RPMI8226 (cell line): ENCODE results near the gene RIMBP3C.
"Not testable (repeated sequence)": the region's sequence is repeated elsewhere in the genome, so short reads cannot be mapped to it uniquely, and the experiment has no call there.

Source experiments
- DNase-seq: peaks from one replicate; pipeline ENCODE4 v3.0.0-alpha.2; 2015

Gene RIMBP3C

GRCh38 chr22:21571679-21572078 is 20.4 kb upstream of the RIMBP3C start:
- no peak for DNase-seq

DNA sequence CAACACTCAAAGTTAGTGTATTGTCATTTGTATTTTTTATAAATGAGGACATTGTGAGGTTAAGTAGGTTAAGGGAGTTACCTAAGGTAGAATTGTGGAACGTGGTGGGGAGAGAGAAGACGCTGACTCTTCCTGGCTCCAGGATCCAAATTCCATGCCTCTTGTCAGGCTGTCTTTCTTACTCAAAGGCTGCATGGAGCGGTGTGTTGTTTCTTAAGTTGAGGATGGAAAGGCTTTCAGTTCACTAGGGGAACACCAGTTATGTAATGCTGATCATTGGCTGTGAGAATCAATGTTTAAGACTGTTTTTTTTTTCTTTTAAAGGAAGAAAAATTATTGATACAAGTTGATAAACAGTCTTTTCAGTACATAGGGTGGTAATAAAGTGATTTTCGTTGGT is 19.1 kb upstream of the RIMBP3C start:
- no peak for DNase-seq

DNA sequence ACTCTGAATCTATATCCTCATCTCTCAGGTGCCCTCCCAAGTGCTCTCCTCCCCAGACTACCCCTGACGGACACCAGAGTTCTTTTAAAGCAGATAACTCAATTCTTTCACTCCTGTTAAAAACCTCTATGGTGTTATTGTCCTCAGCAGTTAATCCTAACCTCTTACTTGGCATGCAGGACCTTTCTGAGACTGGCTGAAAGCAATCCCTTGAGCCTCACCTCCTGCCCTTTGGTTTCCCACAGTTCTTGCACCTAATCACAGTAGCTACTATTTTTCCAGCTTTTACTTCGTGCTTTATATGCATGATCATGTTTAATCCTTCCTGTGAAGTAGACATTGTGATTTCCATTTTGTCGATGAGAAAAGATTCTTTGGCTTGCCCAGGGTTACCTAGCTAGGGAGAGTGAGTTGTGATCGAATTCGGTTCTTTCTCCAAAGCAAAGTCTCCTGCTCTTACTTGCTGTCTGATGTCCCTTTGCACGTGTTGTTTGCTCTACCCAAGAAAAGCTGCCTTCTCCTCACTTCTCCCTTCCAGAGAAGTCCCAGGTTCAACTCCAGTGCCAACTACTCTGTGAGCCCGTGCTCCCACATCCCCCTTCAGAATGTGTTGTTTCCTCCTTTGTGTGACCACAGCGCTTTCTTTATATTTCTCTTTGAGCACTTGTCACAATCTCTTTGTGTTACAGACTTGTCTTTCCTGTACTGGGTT is 18.4 kb upstream of the RIMBP3C start:
- DNase-seq: no peak

- DNase-seq: not testable (repeated sequence)
These were observed 17.8 kb upstream of the RIMBP3C start for GRCh38 chr22:21569076-21569427.

DNA sequence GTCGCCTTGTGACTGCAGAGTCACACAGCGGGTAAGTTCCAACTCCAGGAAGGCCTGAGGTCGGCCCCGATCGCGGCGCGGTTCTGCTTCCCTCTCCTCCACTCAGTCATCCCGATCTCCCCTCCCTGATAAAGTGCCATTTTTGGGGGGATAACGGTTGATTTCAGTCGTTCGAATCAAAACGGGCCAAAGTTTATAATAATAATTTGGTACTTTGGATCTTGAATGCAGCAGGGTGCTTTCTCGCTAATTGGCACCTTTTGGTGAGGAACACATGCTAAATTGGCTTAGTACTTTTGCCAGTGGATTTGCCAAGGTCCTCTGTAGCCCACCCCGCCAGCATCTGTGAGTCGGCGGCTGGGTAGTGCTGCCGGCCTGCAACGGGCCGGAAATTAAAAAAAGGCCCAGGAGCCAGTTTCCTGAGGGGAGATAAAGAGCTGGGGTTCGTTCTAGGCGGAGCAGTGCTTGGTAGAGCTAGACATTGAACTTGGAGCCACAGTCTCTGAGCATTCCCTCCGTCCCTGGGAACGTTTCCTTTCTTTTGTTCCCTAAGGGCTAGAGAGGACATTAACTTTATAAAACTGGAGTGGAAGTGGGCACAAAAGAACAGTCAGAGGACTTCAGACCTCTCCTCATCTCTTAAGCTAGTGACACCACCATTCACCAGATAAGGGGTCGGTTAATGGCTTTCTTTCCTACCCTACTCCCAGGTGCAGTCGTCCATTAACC is 17.2 kb upstream of the RIMBP3C start:
- DNase-seq: peak; percentile 7

- peak; percentile 62 for DNase-seq
These were observed 16.4 kb upstream of the RIMBP3C start, which contains the start of gene UBE2L3 for GRCh38 chr22:21567456-21568346. Gene UBE2L3, plus strand, starts transcription at chr22:21567714. Its CDS starts 31 bp downstream, at chr22:21567745.

DNA sequence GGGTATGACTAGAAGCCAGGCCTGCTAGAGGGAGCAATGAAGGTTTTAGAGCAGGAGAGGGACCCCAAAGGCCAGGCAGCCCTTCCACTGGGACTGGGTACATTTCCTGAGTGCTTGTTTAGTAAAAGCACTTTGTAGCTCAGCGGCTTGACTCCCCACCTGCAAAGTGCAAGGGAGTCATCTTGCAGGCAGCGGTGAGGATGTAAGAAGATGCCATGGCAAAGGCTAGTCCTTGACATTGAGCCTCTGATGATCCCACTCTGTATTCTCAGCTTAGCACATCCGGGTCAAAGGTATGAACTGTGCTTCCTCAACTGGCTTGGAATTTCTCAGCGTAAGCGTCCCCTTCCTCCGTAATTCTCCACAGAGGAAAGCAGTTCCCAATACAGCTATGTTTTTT is 13.2 kb upstream of the RIMBP3C start:
- DNase-seq: no peak

DNA sequence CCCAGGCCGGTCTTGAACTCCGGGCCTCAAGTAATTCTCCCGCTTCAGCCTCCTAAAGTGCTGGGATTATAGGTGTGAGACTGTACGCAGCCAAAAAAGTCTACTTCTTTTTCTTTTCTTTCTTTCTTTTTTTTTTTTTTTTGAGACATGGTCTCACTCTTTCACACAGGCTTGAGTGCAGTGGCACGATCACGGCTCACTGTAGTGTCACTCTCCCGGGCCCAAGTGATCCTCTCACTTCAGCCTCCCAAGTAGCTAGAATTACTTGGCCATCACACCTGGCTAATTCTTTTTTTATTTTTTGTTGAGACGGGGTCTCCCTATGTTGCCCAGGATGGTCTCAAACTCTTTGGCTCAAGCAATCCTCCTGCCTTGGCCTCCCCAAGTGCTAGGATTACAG is 12.7 kb upstream of the RIMBP3C start:
- no peak for DNase-seq

- DNase-seq: not testable (repeated sequence)
These were observed 9.4 kb upstream of the RIMBP3C start for GRCh38 chr22:21560657-21561056.

DNA sequence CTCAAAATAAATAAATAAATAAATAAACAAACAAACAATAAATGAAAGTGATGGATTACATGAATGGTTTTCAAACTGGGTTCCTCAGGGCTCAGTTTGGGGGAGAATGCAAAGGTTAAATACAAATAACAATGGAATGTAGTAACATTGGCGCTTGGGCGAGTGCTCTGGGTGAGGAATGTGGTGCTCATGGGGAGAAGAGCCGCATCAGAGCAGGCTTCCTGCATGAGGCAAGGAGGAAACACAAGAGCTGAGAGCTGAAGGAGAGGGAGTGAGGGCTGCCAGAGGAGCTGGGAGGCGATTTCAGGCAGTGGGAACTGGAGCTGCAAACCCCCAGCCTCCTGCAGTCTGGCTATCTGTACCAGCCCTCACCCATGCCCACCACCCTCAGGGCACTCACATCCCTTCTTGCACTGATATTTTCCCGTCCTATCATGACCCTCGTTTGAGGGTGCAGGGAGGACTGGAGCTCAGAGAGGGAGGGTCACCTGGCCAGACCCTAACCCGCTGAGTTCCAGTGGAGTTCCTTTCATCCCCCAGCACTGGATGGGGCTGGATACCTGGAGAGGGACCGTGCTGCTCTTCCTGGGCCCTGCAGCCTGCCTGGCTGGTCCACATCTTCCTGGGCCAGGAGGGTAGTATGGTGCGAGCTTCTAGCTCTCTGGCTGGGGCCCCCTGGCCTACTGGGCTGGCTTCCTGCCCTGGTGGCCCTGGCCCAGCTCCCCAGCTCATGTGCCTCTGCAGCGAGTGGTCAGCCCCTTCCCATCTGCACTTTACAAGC is 8.3 kb upstream of the RIMBP3C start:
- DNase-seq: not testable (repeated sequence)

DNA sequence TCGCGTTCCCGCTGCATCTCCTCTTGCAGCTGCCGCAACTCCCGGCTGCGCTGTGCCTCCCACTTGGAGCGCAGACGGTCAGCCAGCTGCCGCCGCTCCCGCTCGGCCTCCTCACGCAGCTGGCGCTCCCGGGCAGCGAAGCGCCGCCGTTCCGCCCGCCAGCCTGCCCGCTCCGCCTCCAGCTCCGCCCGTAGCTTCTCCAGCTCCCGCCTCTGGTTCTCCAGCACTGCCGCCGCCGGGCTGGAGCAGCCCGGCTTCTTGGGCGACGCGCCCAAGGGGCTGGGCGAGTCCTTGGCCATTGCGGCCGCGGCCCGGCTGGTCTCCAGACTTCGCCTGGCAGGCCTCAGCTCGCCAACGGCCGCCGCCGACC is 598 bp downstream of the RIMBP3C start:
- DNase-seq: not testable (repeated sequence)

- DNase-seq: not testable (repeated sequence)
These were observed 1.1 kb downstream of the RIMBP3C start for GRCh38 chr22:21550008-21550677.

- DNase-seq: not testable (repeated sequence)
These were observed 1.7 kb downstream of the RIMBP3C start for GRCh38 chr22:21549558-21549957.

GRCh38 chr22:21544432-21545322 is 6.6 kb downstream of the RIMBP3C start:
- not testable (repeated sequence) for DNase-seq

DNA sequence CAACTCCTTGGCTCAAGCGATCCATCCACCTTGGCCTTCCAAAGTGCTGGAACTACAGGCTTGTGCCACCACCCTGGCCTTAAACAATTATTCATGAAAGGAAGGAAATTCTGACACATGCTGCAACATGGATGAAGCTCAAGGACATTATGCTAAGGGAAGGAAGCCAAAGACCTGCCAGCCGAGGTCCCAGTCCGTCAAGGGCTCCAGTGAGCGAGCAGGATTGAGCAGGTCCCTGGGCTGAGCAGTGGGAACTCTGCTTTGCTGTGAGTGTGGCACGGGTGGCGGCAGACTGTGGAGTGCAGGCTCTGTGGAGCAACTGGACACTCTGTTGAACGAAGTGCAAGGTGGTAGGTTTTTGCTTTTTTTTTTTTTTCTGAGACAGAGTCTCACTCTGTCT is 11.4 kb downstream of the RIMBP3C start:
- not testable (repeated sequence) for DNase-seq

DNA sequence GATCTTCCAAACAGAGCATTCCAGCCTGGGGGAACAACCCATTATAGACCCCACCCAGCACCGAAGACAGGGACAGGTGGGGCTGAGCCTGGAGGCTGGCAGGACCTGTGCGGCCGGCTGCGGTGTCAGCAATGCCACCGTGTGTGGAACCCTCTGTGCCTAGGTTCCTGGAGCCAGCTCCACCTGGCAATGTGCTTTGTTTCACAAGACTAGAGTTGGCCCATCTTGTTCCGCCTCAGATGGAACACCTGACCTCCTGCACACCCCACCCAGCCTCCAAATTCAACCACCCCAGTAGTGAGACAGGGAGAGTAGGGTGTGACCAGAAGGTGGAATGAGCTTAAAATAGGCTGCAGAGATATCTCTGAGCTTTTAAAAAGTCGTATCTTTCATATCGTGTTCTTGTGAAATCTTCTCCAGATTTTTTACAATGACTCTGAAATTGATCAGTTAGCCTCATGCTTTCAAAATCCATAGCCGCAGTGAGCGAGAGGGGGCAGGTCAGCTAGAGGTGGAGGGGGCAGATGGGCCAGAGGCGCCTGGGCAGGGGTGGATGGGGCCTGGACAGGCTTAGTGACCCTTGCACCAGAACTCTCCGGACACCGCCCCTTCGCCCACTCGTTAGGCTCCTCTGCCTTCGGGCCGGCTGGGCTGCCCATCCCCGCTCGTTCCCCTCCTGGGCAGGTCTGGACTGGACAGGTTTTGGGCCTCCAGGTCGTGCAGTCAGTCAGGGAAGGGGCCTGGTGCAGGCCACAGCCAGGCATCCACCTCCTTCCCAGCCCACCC is 18.2 kb downstream of the RIMBP3C start:
- DNase-seq: not testable (repeated sequence)

- not testable (repeated sequence) for DNase-seq
These were observed 19.7 kb downstream of the RIMBP3C start for GRCh38 chr22:21531525-21531924.

DNA sequence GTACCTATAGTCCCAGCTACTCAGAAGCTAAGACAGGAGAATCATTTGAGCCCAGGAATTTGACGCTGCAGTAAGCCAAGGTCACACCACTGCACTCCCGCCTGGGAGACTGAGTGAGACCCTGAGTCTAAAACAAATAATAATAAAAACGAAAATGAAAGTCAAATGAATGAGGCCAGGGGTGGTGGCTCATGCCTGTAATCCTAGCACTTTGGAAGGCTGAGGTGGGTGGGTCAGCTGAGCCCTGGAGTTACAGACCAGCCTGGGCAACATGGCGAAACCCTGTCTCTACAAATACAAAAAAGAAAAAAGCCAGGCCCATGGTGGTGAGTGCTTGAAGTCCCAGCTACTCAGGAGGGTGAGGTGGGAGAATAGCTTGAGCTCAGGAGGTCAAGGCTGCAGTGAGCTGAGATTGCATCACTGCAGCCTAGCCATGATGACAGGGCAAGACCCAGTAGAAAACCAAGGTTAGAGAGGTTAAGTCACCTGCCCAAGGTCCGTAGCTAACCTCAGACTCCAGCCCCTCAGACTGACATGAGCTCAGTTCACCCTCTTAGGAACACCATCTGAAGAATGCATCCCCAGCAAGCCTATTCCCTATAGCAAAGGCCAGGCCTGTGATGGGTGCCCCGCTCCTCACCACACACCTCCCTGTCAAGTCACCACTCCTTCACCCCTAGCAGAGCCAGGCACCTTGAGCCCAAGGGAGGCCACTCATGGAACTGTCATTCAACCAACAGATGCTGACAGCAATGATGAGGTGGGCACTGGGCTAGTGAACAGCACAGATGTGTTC is 24.4 kb downstream of the RIMBP3C start:
- DNase-seq: not testable (repeated sequence)
